Keratinocyte (primary cell): ENCODE results near the gene EIF3L. TPM values are rescaled to one million over a fixed set of nuclear protein-coding genes. Genes with fewer than 3 reads are reported as not detected.

Experiments used
- DNase-seq: peaks from one replicate; pipeline ENCODE4 v3.0.0-alpha.2; 2011; ENCODE audit warnings: low read depth, missing footprints, low spot score
- FAIRE-seq: peaks from 2 replicates; lab custom pipeline; 2011; peaks lifted over from hg19 to GRCh38; lab: Jason Lieb, UNC
- H2AFZ ChIP-seq: 2 replicates; pipeline ENCODE4 v1.6.0; 2012; ENCODE audit warnings: low read length, control low read depth, inconsistent platforms; ENCODE audit not compliant: control insufficient read depth
- H3K27ac ChIP-seq: 2 replicates; pipeline ENCODE4 v1.5.1; 2011; ENCODE audit warnings: low read length; ENCODE audit not compliant: control insufficient read depth, insufficient read depth
- H3K27me3 ChIP-seq: 3 replicates; pipeline ENCODE4 v1.6.0; 2011; ENCODE audit warnings: low read length; ENCODE audit not compliant: control insufficient read depth, insufficient read depth; ENCODE audit errors: extremely low read depth
- H3K36me3 ChIP-seq, 2 experiments: 2 replicates in 1 of 2; 3 replicates in 1 of 2; pipeline ENCODE4 v1.5.1; 2011; ENCODE audit warnings: low read length in 2 of 2, mild to moderate bottlenecking in 1 of 2; ENCODE audit not compliant: control insufficient read depth in 2 of 2, insufficient read depth in 2 of 2; ENCODE audit errors: extremely low read depth in 1 of 2
- H3K4me1 ChIP-seq: 3 replicates; pipeline ENCODE4 v1.5.1; 2011; ENCODE audit warnings: low read length; ENCODE audit not compliant: control insufficient read depth, insufficient read depth; ENCODE audit errors: extremely low read depth
- H3K4me2 ChIP-seq: 3 replicates; pipeline ENCODE4 v1.6.0; 2011; ENCODE audit warnings: low read depth, low read length; ENCODE audit not compliant: control insufficient read depth, insufficient read depth; ENCODE audit errors: extremely low read depth
- H3K4me3 ChIP-seq, 3 experiments: fragments of 200-600 bp in 1 of 3; sonication (generic) in 1 of 3; 2 replicates in 2 of 3; 3 replicates in 1 of 3; pipeline ENCODE4 v1.5.1; 2011 to 2016; ENCODE audit warnings: low read length in 3 of 3, mild to moderate bottlenecking in 3 of 3, control low read depth in 2 of 3, inconsistent platforms in 1 of 3, low read depth in 1 of 3, mixed read lengths in 1 of 3, mixed run types in 1 of 3, moderate library complexity in 1 of 3; ENCODE audit not compliant: control insufficient read depth in 2 of 3, insufficient read depth in 2 of 3; ENCODE audit errors: extremely low read depth in 1 of 3
- H3K79me2 ChIP-seq: 2 replicates; pipeline ENCODE4 v1.6.0; 2012; ENCODE audit warnings: low read length; ENCODE audit not compliant: control insufficient read depth, insufficient read depth
- H3K9ac ChIP-seq: 3 replicates; pipeline ENCODE4 v1.6.0; 2011; ENCODE audit warnings: low read length; ENCODE audit not compliant: control insufficient read depth, insufficient read depth; ENCODE audit errors: extremely low read depth
- H3K9me1 ChIP-seq: 3 replicates; pipeline ENCODE4 v1.6.0; 2011; ENCODE audit warnings: low read length; ENCODE audit not compliant: control insufficient read depth, insufficient read depth; ENCODE audit errors: extremely low read depth
- H3K9me3 ChIP-seq: 2 replicates; pipeline ENCODE4 v1.5.1; 2012; ENCODE audit warnings: low read depth, low read length; ENCODE audit not compliant: control insufficient read depth
- H4K20me1 ChIP-seq: 3 replicates; pipeline ENCODE4 v1.6.0; 2011; ENCODE audit warnings: low read length; ENCODE audit not compliant: control insufficient read depth, insufficient read depth; ENCODE audit errors: extremely low read depth
- CTCF ChIP-seq, 3 experiments: IDR thresholded peaks in 1 of 3; conservative IDR thresholded peaks in 1 of 3; optimal IDR thresholded peaks in 1 of 3; 2 replicates in 2 of 3; 3 replicates in 1 of 3; pipeline versions ENCODE3 to v1.5.1; 2011; ENCODE audit warnings: low read length in 3 of 3, mild to moderate bottlenecking in 3 of 3, moderate library complexity in 2 of 3, control low read depth in 1 of 3, inconsistent platforms in 1 of 3; ENCODE audit not compliant: insufficient read depth in 2 of 3; ENCODE audit errors: extremely low read depth in 1 of 3
- EZH2 ChIP-seq: IDR thresholded peaks from one replicate; pipeline ENCODE4 v1.6.1; 2012; ENCODE audit warnings: inconsistent platforms, mild to moderate bottlenecking, low read length, moderate library complexity
- dilution Hi-C: fragments of 300-500 bp; cut with MboI; formaldehyde crosslinking; loops from one replicate; pipeline ENCODE4 v1.7.0; 2020; ENCODE audit warnings: low sequenced_read_pairs; ENCODE audit not compliant: extremely low pct_ligation_motif_present
- polyA plus RNA-seq, 5 experiments: library from polyadenylated mRNA; depleted of rRNA in 3 of 5; stranded (reverse) in 3 of 5; stranded (forward) in 1 of 5; unstranded in 1 of 5; fragments of >200 nt; gene quantifications; 1 replicate in 1 of 5; 2 replicates in 3 of 5; 3 replicates in 1 of 5; pipeline versions ENCODE4 v1.2.1 to v1.2.3, GENCODE V29; 2011 to 2012; ENCODE audit warnings: missing spikeins in 2 of 5, low read depth in 1 of 5, low replicate concordance in 1 of 5

EIF3L gene
- polyA plus RNA-seq, 1 donor (not counting 4 experiments of a cell fraction or from before 2014, with no cell fraction given): 639 TPM

- peak; percentile 97 for FAIRE-seq
Measured at GRCh38 chr22:37904572-37905533, 55.6 kb downstream of the EIF3L start.

GRCh38 chr22:37905534-37906363 lies 56.5 kb downstream of the EIF3L start, which contains the start of gene MICALL1:
Gene MICALL1 (plus strand): TSS chr22:37906297. CDS start chr22:37906423, 126 bp downstream.
- dilution Hi-C loops: no loop called here
- H3K79me2 ChIP-seq: peaks cover 44% of the 10 kb centered on the region
- H3K9me1 ChIP-seq: peaks cover 5% of the 10 kb centered on the region
- H3K27me3 ChIP-seq: no peaks in the 10 kb centered on the region
- no peak within 1 kb of the TSS for H2AFZ ChIP-seq
- H3K9ac ChIP-seq: peak within 1 kb of the TSS; percentile 87
- peaks cover 49% of the 10 kb centered on the region for H3K4me1 ChIP-seq
- TF ChIP-seq EZH2 (no peak), CTCF (optimal IDR thresholded peaks at IDR 0.05 in 1 of 3, IDR thresholded peaks at IDR 0.05 in 1 of 3, conservative IDR thresholded peaks at IDR 0.05 in 1 of 3; ENCODE audit: extremely low read depth in 1 of 3, insufficient read depth in 2 of 3, low read length in 3 of 3) (peak in 1 of 3 experiments; percentile 59)
- H4K20me1 ChIP-seq: peaks cover 11% of the 10 kb centered on the region
- peak within 1 kb of the TSS; percentile 98 for H3K27ac ChIP-seq
- FAIRE-seq (no peak), DNase-seq (no peak)
- H3K4me2 ChIP-seq: peak within 1 kb of the TSS; percentile 100
- peak within 1 kb of the TSS; percentile 94 to 99 (median 95) for H3K4me3 ChIP-seq
- no peaks in the 10 kb centered on the region for H3K9me3 ChIP-seq
- peaks cover 18 to 29% of the 10 kb centered on the region in 2 experiments for H3K36me3 ChIP-seq

More at GRCh38 chr22:37904572-37905533, 55.6 kb downstream of the EIF3L start:
- Histone ChIP-seq H3K9ac (peak overlapping the region; percentile 87), H3K9me1 (peaks cover 5% of the 10 kb centered on the region), H3K27me3 (no peaks in the 10 kb centered on the region), H3K4me3 (peak overlapping the region in 2 of 3 experiments; percentile 23 to 57), H3K36me3 (peaks cover 12 to 21% of the 10 kb centered on the region in 2 experiments), H3K27ac (peak overlapping the region; percentile 98), H4K20me1 (peaks cover 3% of the 10 kb centered on the region), H3K9me3 (no peaks in the 10 kb centered on the region), H3K4me1 (peaks cover 40% of the 10 kb centered on the region), H3K4me2 (peak overlapping the region; percentile 69), H2AFZ (no peak overlapping the region), H3K79me2 (peaks cover 35% of the 10 kb centered on the region)
- dilution Hi-C loops: no loop called here
- TF ChIP-seq CTCF (optimal IDR thresholded peaks at IDR 0.05 in 1 of 3, IDR thresholded peaks at IDR 0.05 in 1 of 3, conservative IDR thresholded peaks at IDR 0.05 in 1 of 3; ENCODE audit: extremely low read depth in 1 of 3, insufficient read depth in 2 of 3, low read length in 3 of 3): no peak
- TF ChIP-seq EZH2: no peak
- peak; percentile 98 for DNase-seq
